AG08396 (cell line): ENCODE data around the gene BTBD19.
"Not testable (repeated sequence)": the region's sequence is repeated elsewhere in the genome, so short reads cannot be mapped to it uniquely, and the experiment has no call there.

ENCODE experiments used
- DNase-seq: peaks from one replicate; pipeline ENCODE4 v3.0.0; 2012; ENCODE audit warnings: low spot score, mixed read lengths

The BTBD19 gene, protein sequence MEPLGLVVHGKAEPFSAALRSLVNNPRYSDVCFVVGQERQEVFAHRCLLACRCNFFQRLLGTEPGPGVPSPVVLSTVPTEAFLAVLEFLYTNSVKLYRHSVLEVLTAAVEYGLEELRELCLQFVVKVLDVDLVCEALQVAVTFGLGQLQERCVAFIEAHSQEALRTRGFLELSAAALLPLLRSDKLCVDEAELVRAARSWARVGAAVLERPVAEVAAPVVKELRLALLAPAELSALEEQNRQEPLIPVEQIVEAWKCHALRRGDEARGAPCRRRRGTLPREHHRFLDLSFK

GRCh38 chr1:44808063-44808937 lies at the start of gene BTBD19:
Gene BTBD19 (plus strand): TSS chr1:44808523. CDS start chr1:44808821, 298 bp downstream.
- DNase-seq: peak; percentile 90

- no peak for DNase-seq
These were observed 49.2 kb upstream of the BTBD19 start for GRCh38 chr1:44759077-44759476.

DNA sequence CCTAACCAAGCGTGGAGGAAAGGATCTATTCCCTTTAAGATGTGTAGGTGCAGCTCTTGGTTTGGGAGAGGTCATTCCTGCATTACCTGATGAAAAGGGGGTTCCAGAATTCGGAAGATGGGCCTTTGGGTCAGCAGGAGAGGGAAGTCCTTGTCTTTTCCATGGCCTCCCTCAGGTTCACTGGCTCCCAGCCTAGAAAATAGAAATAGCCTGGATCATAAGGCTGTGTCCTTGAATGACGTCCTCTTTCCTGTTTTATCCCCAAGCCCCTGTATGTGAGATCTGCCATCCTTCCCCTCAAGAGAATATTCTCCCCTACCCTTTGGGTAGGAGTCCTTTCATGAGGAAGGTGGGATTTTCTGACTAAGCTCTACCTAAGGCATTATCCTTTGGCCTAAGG lies 47.4 kb upstream of the BTBD19 start:
- DNase-seq: no peak

- not testable (repeated sequence) for DNase-seq
These were observed 41.9 kb upstream of the BTBD19 start for GRCh38 chr1:44766421-44766820.

GRCh38 chr1:44775078-44775929 lies 33.0 kb upstream of the BTBD19 start, which contains the start of gene RPS8:
Gene RPS8 (plus strand): TSS chr1:44775540. CDS start chr1:44775597, 57 bp downstream.
- DNase-seq: peak; percentile 90

- no peak for DNase-seq
These were observed 32.2 kb upstream of the BTBD19 start for GRCh38 chr1:44775930-44776729.

- no peak for DNase-seq
These were observed 31.6 kb upstream of the BTBD19 start for GRCh38 chr1:44776730-44777068.

DNA sequence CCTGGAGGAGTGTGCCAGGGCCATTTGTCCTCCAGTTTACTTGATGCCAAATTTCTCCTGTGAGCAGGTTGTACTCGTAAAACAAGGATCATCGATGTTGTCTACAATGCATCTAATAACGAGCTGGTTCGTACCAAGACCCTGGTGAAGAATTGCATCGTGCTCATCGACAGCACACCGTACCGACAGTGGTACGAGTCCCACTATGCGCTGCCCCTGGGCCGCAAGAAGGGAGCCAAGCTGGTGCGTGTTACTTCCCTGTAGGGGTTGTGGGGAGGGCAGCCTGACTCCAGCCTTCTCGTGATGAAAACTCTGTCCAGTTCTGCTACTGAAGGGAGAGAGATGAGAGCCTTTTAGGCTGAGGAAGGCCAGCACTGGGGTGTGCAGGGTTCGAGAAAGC lies 30.8 kb upstream of the BTBD19 start:
- DNase-seq: no peak

DNA sequence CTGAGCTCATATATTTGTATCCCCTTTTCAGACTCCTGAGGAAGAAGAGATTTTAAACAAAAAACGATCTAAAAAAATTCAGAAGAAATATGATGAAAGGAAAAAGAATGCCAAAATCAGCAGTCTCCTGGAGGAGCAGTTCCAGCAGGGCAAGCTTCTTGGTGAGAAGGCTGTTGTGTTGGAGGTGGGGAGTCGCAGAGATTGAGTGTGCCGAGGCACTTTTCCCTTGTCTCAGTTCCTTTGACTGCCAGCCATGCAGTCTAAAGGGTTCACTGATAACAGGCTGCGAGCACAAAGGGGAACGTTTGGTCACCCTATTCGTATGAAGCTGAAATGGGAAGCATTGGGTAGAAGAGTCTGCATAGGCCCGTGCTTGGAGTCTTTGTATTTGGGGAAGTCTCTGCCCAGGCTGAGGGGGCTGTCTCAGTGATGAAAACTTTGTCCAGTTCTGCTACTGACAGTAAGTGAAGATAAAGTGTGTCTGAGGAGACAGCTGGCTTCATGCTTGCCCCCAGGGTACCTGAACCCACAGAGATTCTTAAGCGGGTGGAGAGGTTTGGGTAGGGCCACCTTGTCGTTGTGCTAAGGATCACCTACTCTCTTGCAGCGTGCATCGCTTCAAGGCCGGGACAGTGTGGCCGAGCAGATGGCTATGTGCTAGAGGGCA lies 30.2 kb upstream of the BTBD19 start:
- DNase-seq: no peak

GRCh38 chr1:44778705-44779576 lies 29.4 kb upstream of the BTBD19 start:
- no peak for DNase-seq

- no peak for DNase-seq
These were observed 27.7 kb upstream of the BTBD19 start for GRCh38 chr1:44780583-44781121.

GRCh38 chr1:44783697-44784093 lies 24.6 kb upstream of the BTBD19 start:
- no peak for DNase-seq

DNA sequence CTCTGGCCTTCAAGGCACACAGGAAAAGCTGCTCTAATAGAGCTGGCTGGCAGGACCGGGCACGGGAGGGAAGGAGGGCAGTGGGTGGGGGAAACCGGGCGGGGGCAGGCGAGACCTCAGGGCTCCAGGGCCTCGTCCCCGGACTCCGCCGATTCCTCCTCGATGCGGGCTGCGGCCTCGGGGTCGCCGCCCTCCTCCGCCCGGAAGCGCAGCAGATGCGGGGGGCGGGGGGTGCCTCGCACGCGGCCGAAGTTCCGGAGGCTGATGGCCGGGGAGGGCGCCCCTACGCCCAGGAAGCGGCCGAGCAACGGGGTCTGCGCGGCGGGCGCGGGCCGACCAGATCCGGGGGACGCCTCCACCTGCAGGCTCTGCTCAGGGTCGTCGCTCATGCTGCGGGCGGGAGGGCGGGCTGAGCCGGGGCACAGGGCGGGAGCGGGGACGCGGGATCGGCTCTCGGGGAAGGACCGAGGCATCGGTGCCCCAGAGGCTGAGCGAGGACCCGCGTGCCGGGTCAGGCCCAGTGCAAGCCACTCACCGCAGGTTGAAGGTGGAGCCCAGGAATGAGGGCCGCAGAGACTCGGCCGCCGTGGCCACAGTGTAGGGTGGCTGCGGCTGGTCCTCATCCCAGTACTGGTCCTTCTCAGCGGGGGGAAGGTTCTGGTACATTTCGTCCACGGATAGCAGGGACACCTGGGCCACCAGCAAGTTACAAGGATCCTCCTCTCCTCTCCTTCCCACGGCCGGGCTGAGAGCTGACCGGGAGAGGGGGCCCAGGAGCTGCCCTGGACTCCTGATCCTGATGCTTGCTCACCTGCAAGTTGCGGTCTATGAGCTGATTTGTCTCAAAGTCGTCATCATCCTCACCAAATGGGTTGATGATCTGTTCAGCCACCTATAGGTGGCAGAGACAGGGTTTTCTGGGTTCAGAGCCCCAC lies 24.0 kb upstream of the BTBD19 start:
- DNase-seq: no peak

DNA sequence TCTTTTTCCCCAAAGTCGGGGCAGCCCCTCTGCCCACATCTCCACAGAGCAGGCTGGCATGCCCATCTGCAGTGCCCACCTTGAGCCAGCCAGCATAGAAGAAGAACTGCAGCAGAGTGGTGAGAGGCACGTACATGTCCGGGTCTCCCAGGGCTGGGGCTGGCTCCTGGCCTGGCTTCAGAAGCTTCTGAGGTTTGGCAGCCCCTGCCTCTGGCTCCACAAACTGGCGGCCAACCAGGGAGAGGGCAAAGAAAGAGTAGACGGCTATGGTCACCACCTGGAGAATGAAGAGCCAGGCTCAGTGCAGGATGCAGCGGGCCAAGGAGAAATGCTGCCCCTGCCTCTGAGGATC lies 23.3 kb upstream of the BTBD19 start:
- no peak for DNase-seq

GRCh38 chr1:44785501-44786137 lies 22.7 kb upstream of the BTBD19 start:
- DNase-seq: no peak

- DNase-seq: peak; percentile 75
These were observed 22.0 kb upstream of the BTBD19 start for GRCh38 chr1:44786138-44786840.

DNA sequence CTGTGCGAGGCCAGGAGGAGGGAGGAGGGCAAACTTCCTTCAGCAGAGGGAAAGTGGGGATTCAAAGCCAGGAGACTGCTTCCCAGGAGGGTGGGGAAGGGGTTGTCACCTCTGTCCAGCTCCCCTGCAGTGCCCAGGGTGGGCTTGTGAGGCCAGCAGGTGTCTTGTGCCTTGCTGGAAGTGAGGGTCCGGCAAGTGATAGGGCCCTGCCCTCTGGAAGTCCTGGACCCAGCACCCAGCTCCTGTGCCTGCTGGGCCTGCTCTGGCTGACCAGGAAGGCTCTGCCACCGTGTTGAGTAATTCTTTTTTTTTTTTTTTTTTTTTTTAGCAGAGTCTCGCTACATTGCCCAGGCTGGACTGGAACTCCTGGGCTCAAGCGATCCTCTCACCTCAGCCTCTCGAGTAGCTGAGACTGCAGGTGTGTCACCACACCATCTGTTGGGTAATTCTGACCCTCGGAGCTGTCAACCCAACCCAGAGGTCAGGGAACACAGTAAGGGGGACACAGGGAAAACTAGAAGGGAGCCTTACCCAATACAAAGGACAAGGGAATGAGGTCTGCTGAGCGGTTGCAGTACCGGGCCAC lies 21.4 kb upstream of the BTBD19 start:
- DNase-seq: no peak
